Tibial nerve (tissue), 4 donors: ENCODE data around the gene KAT6B. TPM values are rescaled to one million over a fixed set of nuclear protein-coding genes. Genes with fewer than 3 reads are reported as not detected.

ENCODE experiments used
- DNase-seq, 2 donors: peaks; one replicate each; pipeline ENCODE4 v3.0.0-alpha.2; 2019; ENCODE audit warnings: low spot score in 2 of 2
- H3K27ac ChIP-seq, 4 donors: fragments of 200-600 bp; sonication (generic) in 3 of 4; one replicate each; pipeline ENCODE4 v1.5.1; 2017 to 2019; ENCODE audit warnings: mild to moderate bottlenecking in 1 of 4
- H3K27me3 ChIP-seq, 2 donors: fragments of 200-600 bp; sonication (generic) in 1 of 2; one replicate each; pipeline versions ENCODE4 v1.5.1 to v1.6.0; 2017 to 2019
- H3K36me3 ChIP-seq, 3 donors: fragments of 200-600 bp; sonication (generic); one replicate each; pipeline ENCODE4 v1.5.1; 2018 to 2019
- H3K4me1 ChIP-seq, 4 donors: fragments of 200-600 bp; sonication (generic) in 3 of 4; one replicate each; pipeline ENCODE4 v1.5.1; 2017 to 2019
- H3K4me3 ChIP-seq, 4 donors: fragments of 200-600 bp; sonication (generic) in 3 of 4; one replicate each; pipeline ENCODE4 v1.5.1; 2017 to 2019; ENCODE audit warnings: mild to moderate bottlenecking in 1 of 4, moderate library complexity in 1 of 4
- H3K9me3 ChIP-seq, 4 donors: fragments of 200-600 bp; sonication (generic) in 3 of 4; one replicate each; pipeline ENCODE4 v1.5.1; 2017 to 2019
- CTCF ChIP-seq, 5 experiments: fragments of 200-600 bp in 3 of 5; fragments of 450-650 bp in 2 of 5; sonication (generic) in 3 of 5; IDR thresholded peaks; one replicate each; pipeline ENCODE4 v1.5.1; 2016 to 2019; ENCODE audit warnings: antibody characterized with exemption in 5 of 5, mild to moderate bottlenecking in 3 of 5, moderate library complexity in 2 of 5
- EP300 ChIP-seq, 2 donors: sonication (generic); formaldehyde crosslinking; IDR thresholded peaks; one replicate each; pipeline ENCODE4 v1.6.1; 2017; ENCODE audit warnings: antibody characterized with exemption in 2 of 2, mild to moderate bottlenecking in 1 of 2
- POLR2A ChIP-seq, 2 donors: fragments of 450-650 bp; IDR thresholded peaks; one replicate each; pipeline ENCODE4 v1.6.1; 2017; ENCODE audit warnings: antibody characterized with exemption in 2 of 2, mild to moderate bottlenecking in 2 of 2, moderate library complexity in 2 of 2
- WGBS, 2 donors: methylation state at CpG; one replicate each; pipeline ENCODE4 v1.1.5; 2018; 5-methylcytosine and 5-hydroxymethylcytosine counted together
- total RNA-seq, 4 donors: library from RNA; depleted of rRNA; stranded (reverse); fragments of >200 nt; gene quantifications; one replicate each; pipeline ENCODE4 v1.1.0, GENCODE V29; 2016

KAT6B gene
- total RNA-seq, 4 donors from 2014 or later, result 42.3 to 59.7 (median 45.6) TPM

- 77 to 82% methylated on average over 6 of the region's 6 CpGs for WGBS, 2 donors
- Histone ChIP-seq H3K4me3 (no peak overlapping the region), H3K9me3 (peaks cover 0 to 5% (median 0%) of the 10 kb centered on the region in 4 donors), H3K27ac (no peak overlapping the region), H3K4me1 (no peaks in the 10 kb centered on the region), H3K36me3 (no peaks in the 10 kb centered on the region), H3K27me3 (no peaks in the 10 kb centered on the region)
- DNase-seq, result no peak
- TF ChIP-seq CTCF (IDR thresholded peaks at IDR 0.05) (no peak), POLR2A (IDR thresholded peaks at IDR 0.05) (no peak)
Observed at GRCh38 chr10:75076348-75076747, 249.9 kb downstream of the KAT6B start.

- no peak for DNase-seq
Observed at GRCh38 chr10:75079436-75080083, 253.2 kb downstream of the KAT6B start.

GRCh38 chr10:75080554-75080953, 254.2 kb downstream of the KAT6B start:
- no peak for DNase-seq
- Histone ChIP-seq H3K36me3 (no peaks in the 10 kb centered on the region), H3K9me3 (peaks cover 0 to 14% (median 0%) of the 10 kb centered on the region in 4 donors), H3K4me1 (no peaks in the 10 kb centered on the region), H3K4me3 (no peak overlapping the region), H3K27me3 (no peaks in the 10 kb centered on the region), H3K27ac (no peak overlapping the region)
- 83 to 90% methylated on average over 4 of the region's 4 CpGs for WGBS, 2 donors
- TF ChIP-seq EP300 (IDR thresholded peaks at IDR 0.05), result no peak
- no peak for TF ChIP-seq CTCF (IDR thresholded peaks at IDR 0.05)
- TF ChIP-seq POLR2A (IDR thresholded peaks at IDR 0.05), result no peak

More at GRCh38 chr10:75079436-75080083, 253.2 kb downstream of the KAT6B start:
- H3K4me3 ChIP-seq, result no peak overlapping the region
- no peaks in the 10 kb centered on the region for H3K36me3 ChIP-seq
- H3K4me1 ChIP-seq, result no peaks in the 10 kb centered on the region
- H3K9me3 ChIP-seq, result peaks cover 0 to 14% (median 0%) of the 10 kb centered on the region in 4 donors
- 72 to 74% methylated on average over 9 of the region's 9 CpGs for WGBS, 2 donors
- H3K27me3 ChIP-seq, result no peaks in the 10 kb centered on the region
- TF ChIP-seq CTCF (IDR thresholded peaks at IDR 0.05) (no peak), EP300 (IDR thresholded peaks at IDR 0.05) (no peak), POLR2A (IDR thresholded peaks at IDR 0.05) (no peak)
- no peak overlapping the region for H3K27ac ChIP-seq

- Histone ChIP-seq H3K36me3 (no peaks in the 10 kb centered on the region), H3K27ac (no peak overlapping the region), H3K27me3 (no peaks in the 10 kb centered on the region), H3K4me1 (no peaks in the 10 kb centered on the region), H3K4me3 (no peak overlapping the region), H3K9me3 (peaks cover 0 to 14% (median 0%) of the 10 kb centered on the region in 4 donors)
- TF ChIP-seq EP300 (IDR thresholded peaks at IDR 0.05) (no peak), CTCF (IDR thresholded peaks at IDR 0.05) (no peak), POLR2A (IDR thresholded peaks at IDR 0.05) (no peak)
- DNase-seq, result no peak
- 95% methylated on average over 5 of the region's 5 CpGs for WGBS, 2 donors
Observed at GRCh38 chr10:75081379-75081778, 255.0 kb downstream of the KAT6B start.
